Mesothelial cell of epicardium (in vitro differentiated cells): Measurements from ENCODE around the gene PLXDC2. TPM values are rescaled to one million over a fixed set of nuclear protein-coding genes. Genes with fewer than 3 reads are reported as not detected.

Source experiments
- DNase-seq, 2 experiments: peaks; one replicate each; pipeline ENCODE4 v3.0.0; 2021; ENCODE audit warnings: low spot score in 2 of 2; ENCODE audit not compliant: unreplicated experiment in 2 of 2
- H3K27ac Mint-ChIP-seq: 2 replicates; pipeline ENCODE4 v1.8.0; 2021; ENCODE audit warnings: mixed read lengths
- H3K27me3 Mint-ChIP-seq: 2 replicates; pipeline ENCODE4 v1.8.0; 2021; ENCODE audit warnings: low read depth, mixed read lengths
- H3K36me3 Mint-ChIP-seq: 2 replicates; pipeline ENCODE4 v1.8.0; 2021; ENCODE audit warnings: mixed read lengths
- H3K4me1 Mint-ChIP-seq: 2 replicates; pipeline ENCODE4 v1.8.0; 2021; ENCODE audit warnings: mixed read lengths
- H3K4me3 Mint-ChIP-seq: 2 replicates; pipeline ENCODE4 v1.8.0; 2021; ENCODE audit warnings: mild to moderate bottlenecking, moderate library complexity, mixed read lengths
- H3K9me3 Mint-ChIP-seq: 2 replicates; pipeline ENCODE4 v1.8.0; 2021; ENCODE audit warnings: mixed read lengths
- total RNA-seq: library from RNA; stranded (reverse); gene quantifications from 3 replicates; pipeline ENCODE4 v1.2.1, GENCODE V29; 2021
- TF ChIP-seq, protein P1 (sequence below): fragments of 200-600 bp; sonication (generic); IDR thresholded peaks from one replicate; pipeline ENCODE4 v1.5.0; 2021; ENCODE audit warnings: antibody characterized with exemption; ENCODE audit not compliant: unreplicated experiment

PLXDC2 gene
- total RNA-seq, 1 donor from 2014 or later: 60.0 TPM

DNA sequence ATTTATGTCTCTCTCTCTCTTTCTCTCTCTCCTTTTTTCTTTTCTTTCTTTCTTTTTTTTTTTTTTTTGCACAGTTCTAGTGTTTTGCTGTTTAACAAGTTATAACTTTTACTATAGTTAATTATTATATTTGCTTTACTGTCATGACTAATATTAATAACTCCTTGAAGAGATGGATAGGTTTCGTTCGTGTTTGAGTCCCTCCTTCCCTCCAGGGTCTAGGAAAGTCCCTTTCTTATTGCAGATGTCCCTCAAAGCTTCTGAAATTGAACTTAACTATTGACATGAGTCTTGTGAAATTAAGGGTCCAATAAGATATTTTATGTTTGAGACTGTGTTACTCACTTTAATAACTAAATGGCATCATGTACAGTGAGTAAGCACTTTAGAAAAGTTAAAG is 131.4 kb downstream of the PLXDC2 start:
- Mint-ChIP-seq H3K27me3 (no peaks in the 10 kb centered on the region), H3K4me3 (no peak overlapping the region), H3K36me3 (peaks cover 20% of the 10 kb centered on the region), H3K27ac (no peak overlapping the region), H3K4me1 (peaks cover 13% of the 10 kb centered on the region), H3K9me3 (peaks cover 23% of the 10 kb centered on the region)
- DNase-seq: no peak
- TF ChIP-seq, protein P1, sequence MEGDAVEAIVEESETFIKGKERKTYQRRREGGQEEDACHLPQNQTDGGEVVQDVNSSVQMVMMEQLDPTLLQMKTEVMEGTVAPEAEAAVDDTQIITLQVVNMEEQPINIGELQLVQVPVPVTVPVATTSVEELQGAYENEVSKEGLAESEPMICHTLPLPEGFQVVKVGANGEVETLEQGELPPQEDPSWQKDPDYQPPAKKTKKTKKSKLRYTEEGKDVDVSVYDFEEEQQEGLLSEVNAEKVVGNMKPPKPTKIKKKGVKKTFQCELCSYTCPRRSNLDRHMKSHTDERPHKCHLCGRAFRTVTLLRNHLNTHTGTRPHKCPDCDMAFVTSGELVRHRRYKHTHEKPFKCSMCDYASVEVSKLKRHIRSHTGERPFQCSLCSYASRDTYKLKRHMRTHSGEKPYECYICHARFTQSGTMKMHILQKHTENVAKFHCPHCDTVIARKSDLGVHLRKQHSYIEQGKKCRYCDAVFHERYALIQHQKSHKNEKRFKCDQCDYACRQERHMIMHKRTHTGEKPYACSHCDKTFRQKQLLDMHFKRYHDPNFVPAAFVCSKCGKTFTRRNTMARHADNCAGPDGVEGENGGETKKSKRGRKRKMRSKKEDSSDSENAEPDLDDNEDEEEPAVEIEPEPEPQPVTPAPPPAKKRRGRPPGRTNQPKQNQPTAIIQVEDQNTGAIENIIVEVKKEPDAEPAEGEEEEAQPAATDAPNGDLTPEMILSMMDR: no peak

DNA sequence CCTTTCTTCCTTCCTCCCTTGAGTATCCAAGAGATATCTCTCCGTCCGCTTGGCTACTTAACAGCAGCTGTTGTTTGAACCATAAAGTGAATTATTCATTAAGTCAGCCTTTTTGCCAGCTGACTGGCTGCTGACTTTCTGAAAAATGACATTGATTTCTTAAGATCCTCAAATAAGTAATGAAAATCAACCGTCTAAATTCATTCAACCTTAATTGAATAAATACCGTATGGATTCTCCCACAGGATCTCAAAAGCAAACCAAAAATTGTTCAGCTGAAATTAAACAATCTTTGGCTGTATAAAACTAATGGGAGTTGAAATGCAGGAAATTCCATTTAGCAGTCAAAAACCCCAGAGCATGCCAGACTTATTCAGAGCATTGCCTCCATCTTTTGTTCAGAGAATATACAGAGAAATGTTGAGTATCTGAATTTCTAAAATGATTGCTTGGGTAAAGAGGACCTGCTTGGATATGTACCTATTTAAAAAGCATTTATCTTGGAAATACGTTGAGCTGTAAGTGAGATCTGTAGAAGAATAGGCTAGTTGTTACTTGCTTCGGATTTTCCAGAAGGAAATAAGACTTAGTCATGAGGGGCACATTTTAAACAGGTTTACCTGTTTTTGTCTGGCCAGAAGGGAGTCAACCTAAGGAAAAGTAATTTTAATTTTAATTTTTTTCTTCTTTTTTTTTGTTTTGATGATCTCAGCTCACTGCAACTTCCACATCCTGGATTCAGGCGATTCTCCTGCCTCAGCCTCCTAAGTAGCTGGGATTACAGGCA is 136.2 kb downstream of the PLXDC2 start:
- Mint-ChIP-seq H3K4me3 (no peak overlapping the region), H3K4me1 (peaks cover 19% of the 10 kb centered on the region), H3K9me3 (peaks cover 16% of the 10 kb centered on the region), H3K36me3 (peaks cover 8% of the 10 kb centered on the region), H3K27ac (peak overlapping the region; percentile 40), H3K27me3 (no peaks in the 10 kb centered on the region)
- DNase-seq: no peak
- TF ChIP-seq, protein P1: no peak

DNA sequence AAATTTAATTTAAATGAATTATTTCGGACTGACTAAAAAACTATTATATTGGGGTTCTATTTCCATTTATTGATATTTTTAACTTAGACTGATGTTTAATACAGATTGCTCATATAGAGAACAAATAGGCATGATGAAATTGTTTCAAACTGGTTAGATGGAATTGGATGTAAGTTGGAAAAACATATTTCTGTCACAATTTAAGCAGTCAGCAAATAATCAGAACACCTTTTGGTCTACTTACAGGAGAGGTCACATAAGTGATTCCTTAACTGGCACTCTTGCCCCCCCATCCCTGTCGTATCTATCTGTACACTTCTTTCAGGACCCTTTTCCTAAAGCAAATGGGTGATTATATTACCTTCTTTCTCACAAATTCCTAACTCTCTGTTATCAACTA is 138.4 kb downstream of the PLXDC2 start:
- H3K4me3 Mint-ChIP-seq: no peak overlapping the region
- H3K36me3 Mint-ChIP-seq: peaks cover 8% of the 10 kb centered on the region
- H3K4me1 Mint-ChIP-seq: peaks cover 31% of the 10 kb centered on the region
- TF ChIP-seq, protein P1: no peak
- H3K27me3 Mint-ChIP-seq: no peaks in the 10 kb centered on the region
- H3K27ac Mint-ChIP-seq: no peak overlapping the region
- peaks cover 16% of the 10 kb centered on the region for H3K9me3 Mint-ChIP-seq
- no peak for DNase-seq

DNA sequence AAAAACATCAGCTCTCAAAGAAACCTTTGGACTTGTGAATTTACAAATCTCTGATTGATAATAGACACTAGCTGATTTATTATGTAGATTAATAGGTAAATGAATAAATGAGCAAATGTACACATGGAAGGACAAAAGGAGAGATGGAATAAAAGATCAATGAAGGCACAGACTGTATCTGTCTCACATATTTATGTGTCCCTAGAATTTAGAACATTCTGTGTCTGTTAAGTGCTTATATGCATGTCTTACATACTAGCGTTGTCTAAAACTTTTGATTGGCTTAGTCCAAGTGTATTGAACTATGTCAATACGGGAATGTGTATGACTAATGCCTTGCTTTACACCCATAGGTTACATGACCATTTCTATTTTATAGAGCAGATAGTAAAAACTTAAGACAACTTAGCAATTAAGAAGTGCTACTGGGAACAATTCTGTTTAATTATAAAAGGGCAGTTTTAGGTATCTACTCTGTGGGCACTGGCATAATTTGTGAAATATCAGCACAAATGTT is 140.3 kb downstream of the PLXDC2 start:
- Mint-ChIP-seq H3K27me3 (no peaks in the 10 kb centered on the region), H3K4me1 (peaks cover 34% of the 10 kb centered on the region), H3K36me3 (no peaks in the 10 kb centered on the region), H3K27ac (peak overlapping the region; percentile 31), H3K4me3 (no peak overlapping the region), H3K9me3 (peaks cover 1% of the 10 kb centered on the region)
- TF ChIP-seq, protein P1: no peak
- no peak for DNase-seq

DNA sequence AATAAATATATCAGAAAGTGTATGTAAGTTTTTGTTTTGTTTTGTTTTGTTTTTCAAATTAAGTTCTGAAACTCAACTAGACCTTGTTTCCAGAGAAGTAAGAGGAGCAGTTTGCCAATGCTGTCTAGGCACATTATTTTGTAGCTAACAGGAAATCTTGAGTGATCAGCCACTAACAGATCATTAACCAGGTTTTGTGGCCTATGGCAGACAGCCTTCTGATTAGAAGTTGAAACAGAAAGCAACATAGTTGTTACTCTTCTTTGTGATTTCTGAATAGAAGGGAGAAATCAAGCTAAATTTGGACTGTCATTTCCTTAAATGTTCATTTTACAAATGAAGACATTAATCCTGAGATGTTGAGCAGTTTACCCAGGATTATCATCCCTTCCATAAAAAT is 142.6 kb downstream of the PLXDC2 start:
- DNase-seq: no peak
- TF ChIP-seq, protein P1: no peak
- peaks cover 22% of the 10 kb centered on the region for H3K4me1 Mint-ChIP-seq
- H3K27ac Mint-ChIP-seq: no peak overlapping the region
- peaks cover 3% of the 10 kb centered on the region for H3K9me3 Mint-ChIP-seq
- H3K4me3 Mint-ChIP-seq: no peak overlapping the region
- H3K36me3 Mint-ChIP-seq: peaks cover 5% of the 10 kb centered on the region
- no peaks in the 10 kb centered on the region for H3K27me3 Mint-ChIP-seq
